Measurements from ENCODE around the gene FOSL1. TPM values are rescaled to one million over a fixed set of nuclear protein-coding genes. Genes with fewer than 3 reads are reported as not detected.
A peak's percentile ranks its signal among the peaks of the same experiment; 100 is the strongest.

FOSL1 gene
- total RNA-seq, 1 donor from 2014 or later: 44.2 TPM

DNA sequence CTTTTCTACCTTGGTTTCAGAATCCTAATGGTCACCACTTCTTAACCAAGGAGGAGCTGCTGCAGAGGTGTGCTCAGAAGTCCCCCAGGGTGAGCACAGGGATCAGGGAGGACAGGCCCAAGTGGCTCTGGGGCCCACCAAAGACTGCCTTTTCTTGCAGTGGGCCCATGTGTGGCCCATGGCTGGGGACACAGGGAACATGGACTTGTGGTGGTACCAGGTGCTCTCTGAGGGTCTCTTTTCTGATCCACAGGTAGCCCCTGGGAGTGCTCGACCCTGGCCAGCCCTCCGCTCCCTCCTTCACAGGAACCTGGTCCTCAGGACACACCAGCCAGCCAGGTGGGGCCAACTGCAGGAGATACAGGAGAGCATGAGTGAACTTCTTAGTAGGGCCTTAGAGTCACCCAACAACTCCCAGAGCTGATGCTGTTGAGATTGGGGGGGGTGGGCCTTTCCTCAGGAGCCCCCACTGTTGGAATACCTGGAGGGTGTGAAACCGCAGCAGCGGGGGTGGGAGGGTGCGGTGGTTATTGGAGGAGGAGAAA, 37.9 kb downstream of the FOSL1 start:
- DNase-seq (ENCODE audit: low read depth): no peak
- TF ChIP-seq, protein P1, sequence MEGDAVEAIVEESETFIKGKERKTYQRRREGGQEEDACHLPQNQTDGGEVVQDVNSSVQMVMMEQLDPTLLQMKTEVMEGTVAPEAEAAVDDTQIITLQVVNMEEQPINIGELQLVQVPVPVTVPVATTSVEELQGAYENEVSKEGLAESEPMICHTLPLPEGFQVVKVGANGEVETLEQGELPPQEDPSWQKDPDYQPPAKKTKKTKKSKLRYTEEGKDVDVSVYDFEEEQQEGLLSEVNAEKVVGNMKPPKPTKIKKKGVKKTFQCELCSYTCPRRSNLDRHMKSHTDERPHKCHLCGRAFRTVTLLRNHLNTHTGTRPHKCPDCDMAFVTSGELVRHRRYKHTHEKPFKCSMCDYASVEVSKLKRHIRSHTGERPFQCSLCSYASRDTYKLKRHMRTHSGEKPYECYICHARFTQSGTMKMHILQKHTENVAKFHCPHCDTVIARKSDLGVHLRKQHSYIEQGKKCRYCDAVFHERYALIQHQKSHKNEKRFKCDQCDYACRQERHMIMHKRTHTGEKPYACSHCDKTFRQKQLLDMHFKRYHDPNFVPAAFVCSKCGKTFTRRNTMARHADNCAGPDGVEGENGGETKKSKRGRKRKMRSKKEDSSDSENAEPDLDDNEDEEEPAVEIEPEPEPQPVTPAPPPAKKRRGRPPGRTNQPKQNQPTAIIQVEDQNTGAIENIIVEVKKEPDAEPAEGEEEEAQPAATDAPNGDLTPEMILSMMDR (IDR thresholded peaks at IDR 0.05; ENCODE audit: insufficient read depth, low read length, poor library complexity, severe bottlenecking): no peak
- Histone ChIP-seq H3K4me3 (ENCODE audit: low read depth, low read length) (no peak overlapping the region), H3K27me3 (ENCODE audit: control insufficient read depth, insufficient read depth, low read length) (no peaks in the 10 kb centered on the region), H3K36me3 (ENCODE audit: control insufficient read depth, insufficient read depth, low read length) (peaks cover 2% of the 10 kb centered on the region)

DNA sequence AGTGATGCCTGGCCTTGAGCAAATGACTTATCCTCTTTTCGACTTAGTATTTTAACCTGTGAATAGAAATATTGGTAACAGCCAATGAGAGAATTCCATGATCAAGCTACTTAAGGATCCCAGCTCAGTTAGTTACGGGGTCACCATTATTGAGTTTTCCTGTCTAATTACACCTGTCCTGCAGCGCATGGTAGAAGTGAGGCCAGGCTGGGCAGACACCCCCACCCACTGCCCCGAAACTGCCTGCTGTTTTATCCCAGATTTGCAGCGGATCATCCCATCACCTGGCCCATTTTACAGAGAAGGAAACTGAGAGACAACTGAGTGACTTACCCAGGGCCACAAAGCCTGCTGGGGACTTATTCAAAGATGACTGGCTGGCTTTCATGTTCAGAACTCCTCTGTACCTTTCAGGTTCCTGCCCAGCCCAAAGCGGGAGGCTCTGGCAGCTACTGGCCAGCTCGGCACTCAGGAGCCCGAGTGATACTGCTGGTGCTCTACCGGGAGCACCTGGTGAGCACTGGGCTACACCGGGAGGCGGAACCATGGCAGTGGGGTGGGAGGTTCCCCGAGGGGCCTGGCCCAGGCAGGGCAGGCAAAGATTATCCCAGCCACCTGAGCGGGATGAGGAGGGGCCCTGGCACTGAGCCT, 38.5 kb downstream of the FOSL1 start:
- Histone ChIP-seq H3K4me3 (ENCODE audit: low read depth, low read length) (peak overlapping the region; percentile 64), H3K36me3 (ENCODE audit: control insufficient read depth, insufficient read depth, low read length) (peaks cover 1% of the 10 kb centered on the region), H3K27me3 (ENCODE audit: control insufficient read depth, insufficient read depth, low read length) (no peaks in the 10 kb centered on the region)
- DNase-seq (ENCODE audit: low read depth): no peak
- TF ChIP-seq, protein P1 (IDR thresholded peaks at IDR 0.05; ENCODE audit: insufficient read depth, low read length, poor library complexity, severe bottlenecking): no peak

DNA sequence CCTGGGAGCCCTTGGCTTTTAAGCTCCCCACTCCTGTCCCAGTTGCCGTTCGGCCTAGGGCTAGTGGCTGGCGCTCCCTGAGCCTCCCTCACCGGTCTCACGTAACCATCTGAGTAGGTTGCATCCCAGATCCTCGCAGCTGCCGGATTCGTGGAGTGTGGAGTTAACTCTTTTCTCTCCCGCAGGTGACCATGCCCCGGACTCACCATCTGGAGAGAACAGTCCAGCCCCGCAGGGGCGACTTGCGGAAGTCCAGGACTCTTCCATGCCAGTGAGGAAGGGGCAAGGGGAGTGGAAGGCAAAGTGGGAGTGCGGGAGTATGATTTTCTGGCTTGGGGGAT, 39.1 kb downstream of the FOSL1 start:
- Histone ChIP-seq H3K36me3 (ENCODE audit: control insufficient read depth, insufficient read depth, low read length) (peaks cover 1% of the 10 kb centered on the region), H3K27me3 (ENCODE audit: control insufficient read depth, insufficient read depth, low read length) (no peaks in the 10 kb centered on the region), H3K4me3 (ENCODE audit: low read depth, low read length) (peak overlapping the region; percentile 64)
- DNase-seq (ENCODE audit: low read depth): no peak
- TF ChIP-seq, protein P1 (IDR thresholded peaks at IDR 0.05; ENCODE audit: insufficient read depth, low read length, poor library complexity, severe bottlenecking): no peak

DNA sequence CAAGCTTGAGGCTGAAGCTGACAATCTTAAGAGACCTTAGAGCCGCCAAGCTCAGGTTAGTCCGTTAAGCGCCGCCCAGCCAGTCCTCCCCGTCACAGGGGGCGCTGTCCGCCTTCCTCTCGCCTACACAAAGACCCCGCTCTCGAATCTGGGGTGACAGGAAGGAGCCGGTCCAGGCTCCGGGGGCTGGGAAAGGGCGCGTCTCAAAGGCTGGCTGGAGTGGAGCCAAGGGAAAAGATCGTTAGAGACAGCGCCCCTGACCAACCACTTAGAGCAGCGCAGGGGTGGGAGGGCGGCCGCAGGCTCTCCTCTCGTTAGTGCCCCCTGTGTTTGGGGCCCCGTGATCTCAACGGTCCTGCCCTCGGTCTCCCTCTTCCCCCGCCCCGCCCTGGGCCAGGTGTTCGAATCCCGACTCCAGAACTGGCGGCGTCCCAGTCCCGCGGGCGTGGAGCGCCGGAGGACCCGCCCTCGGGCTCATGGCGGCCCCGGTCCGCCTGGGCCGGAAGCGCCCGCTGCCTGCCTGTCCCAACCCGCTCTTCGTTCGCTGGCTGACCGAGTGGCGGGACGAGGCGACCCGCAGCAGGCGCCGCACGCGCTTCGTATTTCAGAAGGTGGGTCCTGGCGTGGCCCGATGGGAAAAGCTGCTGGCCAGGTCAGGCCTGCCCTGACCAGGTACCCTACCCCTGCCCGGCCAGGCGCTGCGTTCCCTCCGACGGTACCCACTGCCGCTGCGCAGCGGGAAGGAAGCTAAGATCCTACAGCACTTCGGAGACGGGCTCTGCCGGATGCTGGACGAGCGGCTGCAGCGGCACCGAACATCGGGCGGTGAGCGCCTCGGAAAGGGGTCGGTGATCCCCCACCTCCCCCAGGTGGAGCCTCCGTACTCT, 39.7 kb downstream of the FOSL1 start, which contains the start of gene MUS81:
Gene MUS81, plus strand, starts transcription at position 156 of the 887 bp plus-strand sequence. Its CDS starts 321 bp downstream, at position 477.
- peaks cover 3% of the 10 kb centered on the region for H3K36me3 ChIP-seq (ENCODE audit: control insufficient read depth, insufficient read depth, low read length)
- peak; percentile 89 for DNase-seq (ENCODE audit: low read depth)
- H3K27me3 ChIP-seq (ENCODE audit: control insufficient read depth, insufficient read depth, low read length): no peaks in the 10 kb centered on the region
- peak within 1 kb of the TSS; percentile 64 for H3K4me3 ChIP-seq (ENCODE audit: low read depth, low read length)
- TF ChIP-seq, protein P1 (IDR thresholded peaks at IDR 0.05; ENCODE audit: insufficient read depth, low read length, poor library complexity, severe bottlenecking): peak; percentile 92

DNA sequence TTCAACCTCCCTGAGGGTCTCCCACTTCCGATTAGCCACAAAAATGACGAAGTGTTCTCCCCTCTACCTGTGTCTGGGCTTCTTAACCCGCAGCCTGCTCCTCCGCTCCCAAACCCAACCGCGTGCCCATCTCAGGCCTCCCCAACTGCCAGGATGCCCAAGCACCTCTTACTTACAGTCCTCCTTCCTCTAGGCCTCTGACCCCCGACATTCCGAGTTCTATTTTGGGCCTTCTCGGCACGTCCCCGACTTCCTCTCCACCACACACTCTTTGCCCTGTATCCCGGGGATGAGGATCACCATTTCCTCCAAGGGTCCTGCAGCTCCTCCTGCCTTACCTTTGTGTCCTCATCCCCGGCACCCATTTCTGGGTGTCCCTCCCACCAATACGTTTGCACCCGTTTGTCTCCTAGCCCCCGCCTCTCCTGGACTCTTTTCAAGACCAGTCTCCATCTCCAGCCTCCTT, 40.3 kb downstream of the FOSL1 start:
- TF ChIP-seq, protein P1 (IDR thresholded peaks at IDR 0.05; ENCODE audit: insufficient read depth, low read length, poor library complexity, severe bottlenecking): no peak
- peak overlapping the region; percentile 64 for H3K4me3 ChIP-seq (ENCODE audit: low read depth, low read length)
- DNase-seq (ENCODE audit: low read depth): no peak
- H3K36me3 ChIP-seq (ENCODE audit: control insufficient read depth, insufficient read depth, low read length): peaks cover 2% of the 10 kb centered on the region
- H3K27me3 ChIP-seq (ENCODE audit: control insufficient read depth, insufficient read depth, low read length): no peaks in the 10 kb centered on the region
